ENCODE measurements around the gene TRIM17. TPM values are rescaled to one million over a fixed set of nuclear protein-coding genes. Genes with fewer than 3 reads are reported as not detected.
"Not testable (repeated sequence)": the region's sequence is repeated elsewhere in the genome, so short reads cannot be mapped to it uniquely, and the experiment has no call there.

Gene TRIM17
- total RNA-seq, 2 donors from 2014 or later: 8.4 to 19.6 TPM

- no peak overlapping the region for H3K27ac Mint-ChIP-seq
- Histone ChIP-seq H3K36me3 (ENCODE audit: control insufficient read depth, insufficient read depth, low read length) (no peaks in the 10 kb centered on the region), H3K4me3 (ENCODE audit: low read length) (no peak overlapping the region), H3K9me3 (ENCODE audit: control insufficient read depth, low read length) (no peaks in the 10 kb centered on the region), H3K27ac (ENCODE audit: low read depth, low read length) (no peak overlapping the region), H3K27me3 (ENCODE audit: control insufficient read depth, insufficient read depth, low read length, poor library complexity, severe bottlenecking) (peaks cover 46% of the 10 kb centered on the region), H3K9ac (ENCODE audit: extremely low read depth, low read length, poor library complexity, severe bottlenecking) (no peak overlapping the region), H3K4me1 (ENCODE audit: control insufficient read depth, insufficient read depth, low read length) (peaks cover 6% of the 10 kb centered on the region)
- no peak for TF ChIP-seq CTCF (conservative IDR thresholded peaks at IDR 0.05)
- H3K9me3 Mint-ChIP-seq: peaks cover under 1% of the 10 kb centered on the region
- 33 to 53% methylated on average over 1 of the region's 1 CpG for WGBS, 2 experiments (ENCODE audit: insufficient coverage in 1 of 2, insufficient read length in 1 of 2)
- H3K27me3 Mint-ChIP-seq (ENCODE audit: insufficient read depth): peaks cover 81% of the 10 kb centered on the region
- no peak for DNase-seq
- peaks cover 13% of the 10 kb centered on the region for H3K4me1 Mint-ChIP-seq
- no peak overlapping the region for H3K4me3 Mint-ChIP-seq
- H3K36me3 Mint-ChIP-seq (ENCODE audit: low read depth): no peaks in the 10 kb centered on the region
These were observed 21.6 kb upstream of the TRIM17 start for GRCh38 chr1:228438266-228438665.

GRCh38 chr1:228437424-228437962 lies 20.8 kb upstream of the TRIM17 start:
- H3K27me3 ChIP-seq (ENCODE audit: control insufficient read depth, insufficient read depth, low read length, poor library complexity, severe bottlenecking): peaks cover 41% of the 10 kb centered on the region
- TF ChIP-seq CTCF (conservative IDR thresholded peaks at IDR 0.05): no peak
- H3K9ac ChIP-seq (ENCODE audit: extremely low read depth, low read length, poor library complexity, severe bottlenecking): no peak overlapping the region
- H3K9me3 Mint-ChIP-seq: no peaks in the 10 kb centered on the region
- H3K27ac Mint-ChIP-seq: no peak overlapping the region
- 94% methylated on average over 4 to 7 of the region's 7 CpGs for WGBS, 2 experiments (ENCODE audit: insufficient coverage in 1 of 2, insufficient read length in 1 of 2)
- no peaks in the 10 kb centered on the region for H3K9me3 ChIP-seq (ENCODE audit: control insufficient read depth, low read length)
- peaks cover 19% of the 10 kb centered on the region for H3K4me1 Mint-ChIP-seq
- H3K27ac ChIP-seq (ENCODE audit: low read depth, low read length): no peak overlapping the region
- peaks cover 6% of the 10 kb centered on the region for H3K4me1 ChIP-seq (ENCODE audit: control insufficient read depth, insufficient read depth, low read length)
- H3K4me3 ChIP-seq (ENCODE audit: low read length): no peak overlapping the region
- H3K36me3 Mint-ChIP-seq (ENCODE audit: low read depth): no peaks in the 10 kb centered on the region
- H3K4me3 Mint-ChIP-seq: no peak overlapping the region
- H3K27me3 Mint-ChIP-seq (ENCODE audit: insufficient read depth): peaks cover 74% of the 10 kb centered on the region
- DNase-seq: peak; percentile 24
- H3K36me3 ChIP-seq (ENCODE audit: control insufficient read depth, insufficient read depth, low read length): no peaks in the 10 kb centered on the region

- H3K9me3 Mint-ChIP-seq: no peaks in the 10 kb centered on the region
- no peak overlapping the region for H3K4me3 Mint-ChIP-seq
- H3K4me1 ChIP-seq (ENCODE audit: control insufficient read depth, insufficient read depth, low read length): peaks cover 6% of the 10 kb centered on the region
- H3K4me3 ChIP-seq (ENCODE audit: low read length): no peak overlapping the region
- WGBS, 2 experiments (ENCODE audit: insufficient coverage in 1 of 2, insufficient read length in 1 of 2): 91 to 92% methylated on average over 3 to 4 of the region's 4 CpGs
- no peak overlapping the region for H3K27ac ChIP-seq (ENCODE audit: low read depth, low read length)
- H3K9me3 ChIP-seq (ENCODE audit: control insufficient read depth, low read length): no peaks in the 10 kb centered on the region
- no peak overlapping the region for H3K27ac Mint-ChIP-seq
- peaks cover 61% of the 10 kb centered on the region for H3K27me3 Mint-ChIP-seq (ENCODE audit: insufficient read depth)
- H3K36me3 Mint-ChIP-seq (ENCODE audit: low read depth): no peaks in the 10 kb centered on the region
- no peaks in the 10 kb centered on the region for H3K36me3 ChIP-seq (ENCODE audit: control insufficient read depth, insufficient read depth, low read length)
- TF ChIP-seq CTCF (conservative IDR thresholded peaks at IDR 0.05): no peak
- H3K9ac ChIP-seq (ENCODE audit: extremely low read depth, low read length, poor library complexity, severe bottlenecking): no peak overlapping the region
- peaks cover 26% of the 10 kb centered on the region for H3K4me1 Mint-ChIP-seq
- peaks cover 18% of the 10 kb centered on the region for H3K27me3 ChIP-seq (ENCODE audit: control insufficient read depth, insufficient read depth, low read length, poor library complexity, severe bottlenecking)
- DNase-seq: peak; percentile 51
These were observed 18.0 kb upstream of the TRIM17 start for GRCh38 chr1:228434689-228435088.

GRCh38 chr1:228433337-228434053 lies 16.8 kb upstream of the TRIM17 start:
- H3K27me3 ChIP-seq (ENCODE audit: control insufficient read depth, insufficient read depth, low read length, poor library complexity, severe bottlenecking): not testable (repeated sequence)
- H3K27ac Mint-ChIP-seq: peak overlapping the region; percentile 59
- DNase-seq: peak; percentile 47

More at GRCh38 chr1:228433337-228434053, 16.8 kb upstream of the TRIM17 start:
- H3K9me3 ChIP-seq (ENCODE audit: control insufficient read depth, low read length); H3K36me3 ChIP-seq (ENCODE audit: control insufficient read depth, insufficient read depth, low read length); H3K9ac ChIP-seq (ENCODE audit: extremely low read depth, low read length, poor library complexity, severe bottlenecking); H3K9me3 Mint-ChIP-seq; H3K27ac ChIP-seq (ENCODE audit: low read depth, low read length); H3K36me3 Mint-ChIP-seq (ENCODE audit: low read depth); H3K4me1 ChIP-seq (ENCODE audit: control insufficient read depth, insufficient read depth, low read length): not testable (repeated sequence)
- Mint-ChIP-seq H3K27me3 (ENCODE audit: insufficient read depth) (peaks cover 60% of the 10 kb centered on the region), H3K4me1 (peaks cover 37% of the 10 kb centered on the region), H3K4me3 (peak overlapping the region; percentile 22)
- WGBS, 2 experiments (ENCODE audit: insufficient coverage in 1 of 2, insufficient read length in 1 of 2): 66 to 79% methylated on average over 6 to 7 of the region's 7 CpGs
- H3K4me3 ChIP-seq (ENCODE audit: low read length): peak overlapping the region; percentile 60
